SK-N-SH (cell line): ENCODE results near the gene JPT2. TPM values are rescaled to one million over a fixed set of nuclear protein-coding genes. Genes with fewer than 3 reads are reported as not detected.

Experiments used
- CTCF ChIA-PET: fragments of 300-600, 350-600 bp; formaldehyde crosslinking; extraction: SDS; loops from one replicate; lab custom pipeline; 2021; lab: Yijun Ruan, JAX
- POLR2A ChIA-PET: fragments of 350-600 bp; sonication (Branson Sonifier 250); formaldehyde crosslinking; extraction: SDS; loops from one replicate; lab custom pipeline; 2020; ENCODE audit warnings: antibody characterized with exemption, inconsistent platforms; lab: Yijun Ruan, JAX
- DNase-seq: peaks from one replicate; pipeline ENCODE4 v3.0.0; 2012
- H2AFZ ChIP-seq: fragments of 200-600 bp; sonication (generic); 2 replicates; pipeline ENCODE4 v1.8.1; 2016; ENCODE audit warnings: antibody characterized with exemption, mild to moderate bottlenecking, low read depth
- H3F3A ChIP-seq: fragments of 200-600 bp; sonication (generic); replicated peaks from 2 replicates; pipeline ENCODE3; 2016; ENCODE audit warnings: antibody characterized with exemption, mild to moderate bottlenecking; ENCODE audit not compliant: insufficient read depth
- H3K27ac ChIP-seq, 2 experiments: fragments of 200-500 bp in 1 of 2; fragments of 200-600 bp in 1 of 2; sonication (Bioruptor generic) in 1 of 2; sonication (generic), shearing (Covaris generic) in 1 of 2; 2 replicates each; pipeline versions ENCODE4 v1.5.1 to v1.6.1; 2014 to 2016; ENCODE audit warnings: low read depth in 2 of 2, inconsistent platforms in 1 of 2, low read length in 1 of 2, mild to moderate bottlenecking in 1 of 2, mixed read lengths in 1 of 2
- H3K27me3 ChIP-seq: fragments of 200-600 bp; sonication (generic), shearing (Covaris generic); 2 replicates; pipeline ENCODE4 v1.6.1; 2016; ENCODE audit warnings: mixed run types; ENCODE audit not compliant: insufficient read depth
- H3K36me3 ChIP-seq, 2 experiments: fragments of 200-500 bp in 1 of 2; fragments of 200-600 bp in 1 of 2; sonication (Bioruptor generic) in 1 of 2; sonication (generic) in 1 of 2; replicated peaks in 1 of 2; 2 replicates each; pipeline versions ENCODE3 to v1.5.1; 2014 to 2016; ENCODE audit warnings: low read length in 1 of 2, mild to moderate bottlenecking in 1 of 2; ENCODE audit not compliant: insufficient read depth in 2 of 2, control insufficient read depth in 1 of 2
- H3K4me1 ChIP-seq, 2 experiments: fragments of 200-500 bp in 1 of 2; fragments of 200-600 bp in 1 of 2; sonication (Bioruptor generic) in 1 of 2; sonication (generic), shearing (Covaris generic) in 1 of 2; 2 replicates each; pipeline versions ENCODE4 v1.5.1 to v1.6.1; 2014 to 2016; ENCODE audit warnings: low read depth in 1 of 2, low read length in 1 of 2, mixed run types in 1 of 2; ENCODE audit not compliant: insufficient read depth in 2 of 2, control insufficient read depth in 1 of 2
- H3K4me2 ChIP-seq: fragments of 200-600 bp; sonication (generic), shearing (Covaris generic); 2 replicates; pipeline ENCODE4 v1.6.1; 2017; ENCODE audit warnings: mixed run types
- H3K4me3 ChIP-seq, 2 experiments: fragments of 200-500 bp in 1 of 2; fragments of 200-600 bp in 1 of 2; sonication (Bioruptor generic) in 1 of 2; sonication (generic), shearing (Covaris generic) in 1 of 2; 2 replicates each; pipeline versions ENCODE4 v1.5.1 to v1.8.1; 2014 to 2016; ENCODE audit warnings: low read depth in 2 of 2, inconsistent platforms in 1 of 2, low read length in 1 of 2, mild to moderate bottlenecking in 1 of 2, mixed read lengths in 1 of 2, moderate library complexity in 1 of 2
- H3K79me2 ChIP-seq: fragments of 200-600 bp; sonication (generic); 2 replicates; pipeline ENCODE4 v1.8.1; 2017; ENCODE audit warnings: mild to moderate bottlenecking; ENCODE audit not compliant: insufficient read depth
- H3K9ac ChIP-seq: fragments of 200-600 bp; sonication (generic); 2 replicates; pipeline ENCODE4 v1.6.1; 2017; ENCODE audit warnings: mixed run types
- H3K9me2 ChIP-seq: fragments of 200-600 bp; sonication (generic); 2 replicates; pipeline ENCODE4 v1.6.1; 2017; ENCODE audit warnings: mixed run types
- H3K9me3 ChIP-seq: fragments of 200-600 bp; sonication (generic); 2 replicates; pipeline ENCODE4 v1.6.1; 2017; ENCODE audit warnings: mixed run types, mild to moderate bottlenecking, moderate library complexity
- H4K20me1 ChIP-seq: fragments of 200-600 bp; sonication (generic); 2 replicates; pipeline ENCODE4 v1.6.1; 2017; ENCODE audit warnings: mild to moderate bottlenecking, mixed run types; ENCODE audit not compliant: insufficient read depth
- CHD2 ChIP-seq: fragments of 150-350 bp; IDR thresholded peaks from 2 replicates; pipeline ENCODE4 v1.6.1; 2018; ENCODE audit warnings: low read length; ENCODE audit not compliant: partially characterized antibody
- ELF1 ChIP-seq: IDR thresholded peaks from 2 replicates; pipeline ENCODE4 v1.4.0; 2012
- EP300 ChIP-seq, 2 experiments: IDR thresholded peaks; 2 replicates each; pipeline versions ENCODE4 v1.4.0 to v1.6.1; 2012; ENCODE audit warnings: borderline replicate concordance in 1 of 2, low read depth in 1 of 2, low read length in 1 of 2
- FOSL2 ChIP-seq: IDR thresholded peaks from 2 replicates; pipeline ENCODE4 v1.4.0; 2012; ENCODE audit warnings: low read depth, mild to moderate bottlenecking, moderate library complexity, borderline replicate concordance
- FOXJ3 ChIP-seq: sonication (generic); formaldehyde crosslinking; IDR thresholded peaks from 2 replicates; pipeline ENCODE4 v1.5.1; 2020; ENCODE audit warnings: mild to moderate bottlenecking, missing genetic modification reagents
- FOXM1 ChIP-seq: IDR thresholded peaks from 2 replicates; pipeline ENCODE4 v1.4.0; 2012; ENCODE audit warnings: low read depth, mild to moderate bottlenecking
- MEF2A ChIP-seq: IDR thresholded peaks from 2 replicates; pipeline ENCODE4 v1.4.0; 2012; ENCODE audit warnings: low read depth, borderline replicate concordance
- MXI1 ChIP-seq: IDR thresholded peaks from 2 replicates; pipeline ENCODE4 v1.6.1; 2012; ENCODE audit warnings: mild to moderate bottlenecking, low read depth, low read length, improper control_type of control experiment
- SIN3A ChIP-seq: IDR thresholded peaks from 2 replicates; pipeline ENCODE4 v1.6.1; 2012; ENCODE audit warnings: low read depth, mild to moderate bottlenecking, low read length, moderate library complexity, borderline replicate concordance
- TCF12 ChIP-seq: IDR thresholded peaks from 2 replicates; pipeline ENCODE4 v1.4.0; 2012
- ZBTB33 ChIP-seq: IDR thresholded peaks from 2 replicates; pipeline ENCODE4 v1.4.0; 2012; ENCODE audit warnings: low read depth, borderline replicate concordance
- WGBS: methylation state at CpG from one replicate; pipeline ENCODE4 v1.1.6; 2017; ENCODE audit warnings: low lambda C conversion rate; 5-methylcytosine and 5-hydroxymethylcytosine counted together
- polyA plus RNA-seq, 3 experiments: library from polyadenylated mRNA; depleted of rRNA; stranded (reverse); fragments of >200 nt; gene quantifications; 2 replicates each; pipeline ENCODE4 v1.2.3, GENCODE V29; 2012
- TF ChIP-seq, protein P1 (sequence below): fragments of 150-350 bp; IDR thresholded peaks from 2 replicates; pipeline ENCODE4 v1.6.1; 2017; ENCODE audit warnings: antibody characterized with exemption, low read length, low read depth, borderline replicate concordance
- TF ChIP-seq, protein P2 (sequence below): IDR thresholded peaks from 2 replicates; pipeline ENCODE4 v1.4.0; 2012; ENCODE audit warnings: low read depth
- TF ChIP-seq, protein P3 (sequence below): fragments of 200-600 bp; sonication (generic); IDR thresholded peaks from 2 replicates; pipeline ENCODE4 v1.6.1; 2017; ENCODE audit warnings: antibody characterized with exemption, mild to moderate bottlenecking, moderate library complexity

Gene JPT2
- polyA plus RNA-seq, 1 of the 3 experiments (the other 2 are of a cell fraction), result 67.4 TPM

- ChIA-PET CTCF (interaction anchor here (1.0 kb wide), 1 partner anchor 17 kb away, joined by 3 read pairs; the partner anchor contains the start of gene MAPK8IP3), POLR2A (no interaction called here)
Measured at GRCh38 chr16:1688807-1689560, 10.9 kb downstream of the JPT2 start.

DNA sequence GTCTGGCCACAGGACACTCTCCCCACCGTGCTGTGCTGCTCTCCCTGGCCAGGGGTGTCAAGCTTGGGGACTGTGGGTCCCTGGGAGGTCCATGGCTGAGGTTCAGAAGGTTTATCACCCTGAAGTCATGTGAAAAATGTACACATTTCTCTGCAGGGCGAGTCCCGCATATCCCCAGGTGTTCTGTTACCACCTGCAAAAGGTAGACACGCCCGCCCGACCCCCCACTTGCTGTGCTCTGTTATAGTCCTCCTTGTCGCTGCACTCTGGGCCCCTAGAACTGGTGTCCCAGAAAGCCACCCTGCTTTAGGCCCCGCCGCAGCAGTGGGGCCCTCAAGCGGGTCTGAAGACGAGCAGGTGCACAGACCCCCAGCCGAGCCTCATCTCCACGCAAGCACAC lies 11.8 kb downstream of the JPT2 start:
- H3K9ac ChIP-seq, result no peak overlapping the region
- H3K36me3 ChIP-seq, result peaks cover 51 to 60% of the 10 kb centered on the region in 2 experiments
- CTCF ChIA-PET, result interaction anchor here (2.9 kb wide), 1 partner anchor 16 kb away, joined by 10 read pairs; the partner anchor contains the start of gene MAPK8IP3

More at GRCh38 chr16:1688807-1689560, 10.9 kb downstream of the JPT2 start:
- H3K27ac ChIP-seq, result peak overlapping the region in 1 of 2 experiments; percentile 13; a peak in 1 of 4 replicates
- 79% methylated on average over 10 of the region's 10 CpGs for WGBS
- TF ChIP-seq MEF2A (no peak), TCF12 (no peak), ZBTB33 (no peak), CHD2 (no peak), SIN3A (no peak), EP300 (IDR thresholded peaks at IDR 0.05; ENCODE audit: borderline replicate concordance in 1 of 2, low read depth in 1 of 2, low read length in 1 of 2) (no peak), FOSL2 (no peak), FOXM1 (no peak), ELF1 (no peak), MXI1 (no peak)
- TF ChIP-seq, protein P1, sequence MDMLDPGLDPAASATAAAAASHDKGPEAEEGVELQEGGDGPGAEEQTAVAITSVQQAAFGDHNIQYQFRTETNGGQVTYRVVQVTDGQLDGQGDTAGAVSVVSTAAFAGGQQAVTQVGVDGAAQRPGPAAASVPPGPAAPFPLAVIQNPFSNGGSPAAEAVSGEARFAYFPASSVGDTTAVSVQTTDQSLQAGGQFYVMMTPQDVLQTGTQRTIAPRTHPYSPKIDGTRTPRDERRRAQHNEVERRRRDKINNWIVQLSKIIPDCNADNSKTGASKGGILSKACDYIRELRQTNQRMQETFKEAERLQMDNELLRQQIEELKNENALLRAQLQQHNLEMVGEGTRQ, result no peak
- TF ChIP-seq, protein P2, sequence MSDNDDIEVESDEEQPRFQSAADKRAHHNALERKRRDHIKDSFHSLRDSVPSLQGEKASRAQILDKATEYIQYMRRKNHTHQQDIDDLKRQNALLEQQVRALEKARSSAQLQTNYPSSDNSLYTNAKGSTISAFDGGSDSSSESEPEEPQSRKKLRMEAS, result no peak
- no peak overlapping the region for H3K9ac ChIP-seq
- peaks cover 88% of the 10 kb centered on the region for H3K79me2 ChIP-seq
- H3F3A ChIP-seq, result peaks cover 22% of the 10 kb centered on the region
- H3K4me2 ChIP-seq, result 0 out of 2 replicates have a peak overlapping the region, but pooled peaks have one; percentile 3
- H2AFZ ChIP-seq, result no peak overlapping the region
- 0 out of 4 replicates have a peak, but pooled peaks cover 0 to 17% of the 10 kb centered on the region in 2 experiments for H3K4me1 ChIP-seq
- no peak overlapping the region for H3K4me3 ChIP-seq
- peaks cover 28% of the 10 kb centered on the region; the same call in 1 of the 2 replicates for H4K20me1 ChIP-seq
- no peaks in the 10 kb centered on the region for H3K9me3 ChIP-seq
- DNase-seq, result no peak
- peaks cover 51 to 57% of the 10 kb centered on the region in 2 experiments for H3K36me3 ChIP-seq
- no peaks in the 10 kb centered on the region for H3K9me2 ChIP-seq
- H3K27me3 ChIP-seq, result no peaks in the 10 kb centered on the region

More for the DNA sequence above, 11.8 kb downstream of the JPT2 start:
- peaks cover 88% of the 10 kb centered on the region for H3K79me2 ChIP-seq
- no peak overlapping the region for H3K4me3 ChIP-seq
- peaks cover 28% of the 10 kb centered on the region; the same call in 1 of the 2 replicates for H4K20me1 ChIP-seq
- no peaks in the 10 kb centered on the region for H3K27me3 ChIP-seq
- H3K9me3 ChIP-seq, result no peaks in the 10 kb centered on the region
- H3K9me2 ChIP-seq, result no peaks in the 10 kb centered on the region
- peaks cover 22% of the 10 kb centered on the region for H3F3A ChIP-seq
- DNase-seq, result no peak
- TF ChIP-seq, protein P3, sequence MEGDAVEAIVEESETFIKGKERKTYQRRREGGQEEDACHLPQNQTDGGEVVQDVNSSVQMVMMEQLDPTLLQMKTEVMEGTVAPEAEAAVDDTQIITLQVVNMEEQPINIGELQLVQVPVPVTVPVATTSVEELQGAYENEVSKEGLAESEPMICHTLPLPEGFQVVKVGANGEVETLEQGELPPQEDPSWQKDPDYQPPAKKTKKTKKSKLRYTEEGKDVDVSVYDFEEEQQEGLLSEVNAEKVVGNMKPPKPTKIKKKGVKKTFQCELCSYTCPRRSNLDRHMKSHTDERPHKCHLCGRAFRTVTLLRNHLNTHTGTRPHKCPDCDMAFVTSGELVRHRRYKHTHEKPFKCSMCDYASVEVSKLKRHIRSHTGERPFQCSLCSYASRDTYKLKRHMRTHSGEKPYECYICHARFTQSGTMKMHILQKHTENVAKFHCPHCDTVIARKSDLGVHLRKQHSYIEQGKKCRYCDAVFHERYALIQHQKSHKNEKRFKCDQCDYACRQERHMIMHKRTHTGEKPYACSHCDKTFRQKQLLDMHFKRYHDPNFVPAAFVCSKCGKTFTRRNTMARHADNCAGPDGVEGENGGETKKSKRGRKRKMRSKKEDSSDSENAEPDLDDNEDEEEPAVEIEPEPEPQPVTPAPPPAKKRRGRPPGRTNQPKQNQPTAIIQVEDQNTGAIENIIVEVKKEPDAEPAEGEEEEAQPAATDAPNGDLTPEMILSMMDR, result no peak
- TF ChIP-seq FOXJ3 (CRISPR knock-in tag), result no peak
- TF ChIP-seq, all 33 proteins: peak for 0
- 81% methylated on average over 12 of the region's 13 CpGs for WGBS
- POLR2A ChIA-PET, result interaction anchor here (1.1 kb wide), 1 partner anchor 11 kb away, joined by 4 read pairs; the partner anchor contains the start of gene JPT2
- Histone ChIP-seq H2AFZ (no peak overlapping the region), H3K4me2 (no peak overlapping the region), H3K27ac (0 out of 4 replicates have a peak overlapping the region, but pooled peaks of 1 of the 2 experiments have one; percentile 13), H3K4me1 (0 out of 4 replicates have a peak, but pooled peaks cover 0 to 17% of the 10 kb centered on the region in 2 experiments)
